Spleen (tissue), 7 donors: ENCODE data around the gene ELFN2.

Source experiments
- POLR2A ChIP-seq, 3 donors: fragments of 450-650 bp; IDR thresholded peaks; one replicate each; pipeline ENCODE4 v1.5.1; 2017; ENCODE audit warnings: antibody characterized with exemption in 3 of 3, mild to moderate bottlenecking in 1 of 3
- POLR2AphosphoS5 ChIP-seq, 3 donors: sonication (generic); formaldehyde crosslinking; IDR thresholded peaks; one replicate each; pipeline ENCODE4 v1.5.1; 2017; ENCODE audit warnings: antibody characterized with exemption in 3 of 3
- TF ChIP-seq, protein P1 (sequence below), 11 experiments: fragments of 200-600 bp in 7 of 11; fragments of 450-650 bp in 4 of 11; sonication (generic) in 4 of 11; IDR thresholded peaks in 8 of 11; conservative IDR thresholded peaks in 3 of 11; 1 replicate in 7 of 11; 2 replicates in 4 of 11; pipeline versions ENCODE4 v1.4.0 to v1.8.0; 2016 to 2021; ENCODE audit warnings: antibody characterized with exemption in 11 of 11, inconsistent platforms in 4 of 11, mild to moderate bottlenecking in 1 of 11
- donor health status: DM: no; HTN: no; CAD: no; lungs with moderate emphysema.
- donor health status: DM: no; HTN: no; CAD: no.
- donor health status: DM: no; HTN: no; CAD: no.

DNA sequence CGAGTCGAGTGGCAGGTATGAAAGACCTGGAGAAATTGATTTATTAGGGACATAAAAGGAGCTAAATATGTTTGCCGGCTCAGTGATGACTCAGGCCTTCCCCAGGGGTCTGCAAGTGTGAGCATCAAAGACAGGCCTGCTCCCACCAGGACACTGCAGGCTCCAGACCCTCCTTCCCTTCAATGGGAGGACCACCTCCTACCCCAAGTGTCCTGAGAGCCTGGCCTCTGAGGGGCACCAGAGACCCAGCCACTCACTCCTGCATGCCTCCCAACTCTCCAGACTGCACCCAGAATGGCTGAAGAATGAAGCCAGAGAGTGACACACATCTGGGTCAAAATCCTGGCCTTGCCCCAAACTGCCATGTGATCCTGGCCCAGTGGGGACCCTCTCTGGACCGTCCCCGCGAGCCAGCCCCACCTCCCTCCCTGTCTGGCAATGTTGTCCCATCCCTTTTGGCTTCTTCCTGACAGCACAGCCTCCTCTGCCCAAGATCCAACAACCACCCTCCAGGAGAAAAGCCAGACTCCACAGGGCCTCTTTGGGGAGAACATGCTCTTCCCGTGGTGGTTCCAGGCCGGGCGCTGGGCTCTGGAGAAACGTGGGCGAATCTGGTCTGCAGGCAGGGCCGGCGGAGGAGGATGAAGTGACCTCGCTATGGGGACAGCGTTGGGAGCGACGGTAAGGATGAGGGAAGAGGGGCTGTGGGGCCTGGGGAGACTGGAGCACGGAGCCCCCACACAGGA, 108.7 kb downstream of the ELFN2 start:
- TF ChIP-seq, protein P1, sequence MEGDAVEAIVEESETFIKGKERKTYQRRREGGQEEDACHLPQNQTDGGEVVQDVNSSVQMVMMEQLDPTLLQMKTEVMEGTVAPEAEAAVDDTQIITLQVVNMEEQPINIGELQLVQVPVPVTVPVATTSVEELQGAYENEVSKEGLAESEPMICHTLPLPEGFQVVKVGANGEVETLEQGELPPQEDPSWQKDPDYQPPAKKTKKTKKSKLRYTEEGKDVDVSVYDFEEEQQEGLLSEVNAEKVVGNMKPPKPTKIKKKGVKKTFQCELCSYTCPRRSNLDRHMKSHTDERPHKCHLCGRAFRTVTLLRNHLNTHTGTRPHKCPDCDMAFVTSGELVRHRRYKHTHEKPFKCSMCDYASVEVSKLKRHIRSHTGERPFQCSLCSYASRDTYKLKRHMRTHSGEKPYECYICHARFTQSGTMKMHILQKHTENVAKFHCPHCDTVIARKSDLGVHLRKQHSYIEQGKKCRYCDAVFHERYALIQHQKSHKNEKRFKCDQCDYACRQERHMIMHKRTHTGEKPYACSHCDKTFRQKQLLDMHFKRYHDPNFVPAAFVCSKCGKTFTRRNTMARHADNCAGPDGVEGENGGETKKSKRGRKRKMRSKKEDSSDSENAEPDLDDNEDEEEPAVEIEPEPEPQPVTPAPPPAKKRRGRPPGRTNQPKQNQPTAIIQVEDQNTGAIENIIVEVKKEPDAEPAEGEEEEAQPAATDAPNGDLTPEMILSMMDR (IDR thresholded peaks at IDR 0.05 in 8 of 11, conservative IDR thresholded peaks at IDR 0.05 in 3 of 11): no peak
- TF ChIP-seq POLR2AphosphoS5 (IDR thresholded peaks at IDR 0.05): no peak
- no peak for TF ChIP-seq POLR2A (IDR thresholded peaks at IDR 0.05)
